Uterus (tissue), 4 donors: ENCODE results near the gene SPNS1. TPM values are rescaled to one million over a fixed set of nuclear protein-coding genes. Genes with fewer than 3 reads are reported as not detected.
"Not testable (repeated sequence)": the region's sequence is repeated elsewhere in the genome, so short reads cannot be mapped to it uniquely, and the experiment has no call there.

ENCODE experiments used
- DNase-seq, 2 donors: peaks; one replicate each; pipeline ENCODE4 v3.0.0-alpha.2; 2019 to 2020
- H3K27ac ChIP-seq, 2 donors: fragments of 200-600 bp; sonication (generic); 1 replicate in 1 of 2; 2 replicates in 1 of 2; pipeline ENCODE4 v1.5.1; 2016 to 2018
- H3K27me3 ChIP-seq, 2 donors: fragments of 200-600 bp; sonication (generic); one replicate each; pipeline ENCODE4 v1.5.1; 2018 to 2019; ENCODE audit warnings: control low read depth in 1 of 2
- H3K36me3 ChIP-seq, 2 donors: fragments of 200-600 bp; sonication (generic); one replicate each; pipeline ENCODE4 v1.5.1; 2019; ENCODE audit warnings: control low read depth in 1 of 2
- H3K4me1 ChIP-seq, 2 donors: fragments of 200-600 bp; sonication (generic); one replicate each; pipeline ENCODE4 v1.5.1; 2018 to 2019; ENCODE audit warnings: control low read depth in 1 of 2
- H3K4me3 ChIP-seq, 2 donors: fragments of 200-600 bp; sonication (generic); 1 replicate in 1 of 2; 2 replicates in 1 of 2; pipeline ENCODE4 v1.5.1; 2018 to 2019; ENCODE audit warnings: mild to moderate bottlenecking in 1 of 2
- H3K9me3 ChIP-seq, 2 donors: fragments of 200-600 bp; sonication (generic); one replicate each; pipeline ENCODE4 v1.5.1; 2019; ENCODE audit warnings: control low read depth in 1 of 2
- CTCF ChIP-seq, 4 experiments: fragments of 200-600 bp in 2 of 4; fragments of 450-650 bp in 2 of 4; sonication (generic) in 2 of 4; IDR thresholded peaks; one replicate each; pipeline ENCODE4 v1.5.1; 2016 to 2019; ENCODE audit warnings: antibody characterized with exemption in 4 of 4, mild to moderate bottlenecking in 2 of 4, moderate library complexity in 1 of 4
- POLR2A ChIP-seq, 2 donors: fragments of 450-650 bp; IDR thresholded peaks; one replicate each; pipeline ENCODE4 v1.6.1; 2016; ENCODE audit warnings: antibody characterized with exemption in 2 of 2, mild to moderate bottlenecking in 1 of 2, moderate library complexity in 1 of 2
- intact Hi-C: fragments of 100-400 bp; cut with DNase I; formaldehyde crosslinking; loops from one replicate; pipeline ENCODE4 v1.15.1; 2023; ENCODE audit warnings: low total_unique reads
- total RNA-seq, 4 donors: library from RNA; depleted of rRNA in 3 of 4; stranded (reverse); fragments of >200 nt in 3 of 4; gene quantifications; one replicate each; pipeline versions ENCODE4 v1.1.0 to v1.2.4, GENCODE V29; 2014 to 2023
- donor health status: DM: yes; HTN: yes; CAD: no.

The SPNS1 gene
- total RNA-seq: 10 to 100 TPM in 3 of 4 donors, 1 to 10 TPM in 1; 7.4 to 74.3 (median 25.3) TPM

DNA sequence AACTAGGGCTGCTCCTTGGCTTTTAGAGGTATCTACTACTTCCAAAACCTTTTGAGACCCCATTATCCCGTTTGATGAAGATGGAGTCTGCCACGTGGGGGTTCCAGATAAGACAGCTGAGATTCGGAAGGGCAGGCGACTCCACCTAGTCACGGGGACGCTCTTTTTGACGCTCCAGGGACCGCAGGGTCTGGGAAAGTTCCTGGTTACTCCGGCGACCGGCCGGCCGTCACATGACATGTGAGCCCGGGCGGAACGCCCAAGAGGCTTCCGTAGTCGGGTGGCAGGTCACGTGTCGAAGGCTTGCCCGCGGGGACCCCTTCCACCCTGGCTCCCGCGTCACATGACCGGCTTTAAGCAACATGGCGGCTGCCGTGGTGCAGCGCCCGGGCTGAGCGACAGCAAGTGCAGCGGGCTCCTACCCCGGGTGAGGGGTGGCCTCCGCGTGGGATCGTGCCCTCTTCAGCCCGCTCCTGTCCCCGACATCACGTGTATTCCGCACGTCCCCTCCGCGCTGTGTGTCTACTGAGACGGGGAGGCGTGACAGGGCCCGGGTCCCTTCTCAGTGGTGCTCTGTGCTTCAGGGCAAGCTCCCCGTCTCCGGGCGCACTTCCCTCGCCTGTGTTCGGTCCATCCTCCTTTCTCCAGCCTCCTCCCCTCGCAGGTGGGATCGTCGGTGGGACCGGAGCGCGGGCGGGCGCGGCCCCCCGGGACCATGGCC lies at the start of gene SPNS1:
TSS of gene SPNS1 (plus strand) at position 342 of the 721 bp plus-strand sequence. CDS start at position 716, 374 bp downstream.
- peaks cover 5 to 12% of the 10 kb centered on the region in 2 donors for H3K4me1 ChIP-seq
- no peaks in the 10 kb centered on the region for H3K27me3 ChIP-seq
- no peaks in the 10 kb centered on the region for H3K36me3 ChIP-seq
- TF ChIP-seq POLR2A (IDR thresholded peaks at IDR 0.05) (peak; percentile 48 to 69), CTCF (IDR thresholded peaks at IDR 0.05) (peak in 1 of 4 experiments; percentile 49)
- no peaks in the 10 kb centered on the region for H3K9me3 ChIP-seq
- H3K4me3 ChIP-seq: peak within 1 kb of the TSS; percentile 83 to 96
- peak; percentile 97 for DNase-seq
- intact Hi-C loops: no loop called here
- peak within 1 kb of the TSS; percentile 86 to 89 for H3K27ac ChIP-seq

DNA sequence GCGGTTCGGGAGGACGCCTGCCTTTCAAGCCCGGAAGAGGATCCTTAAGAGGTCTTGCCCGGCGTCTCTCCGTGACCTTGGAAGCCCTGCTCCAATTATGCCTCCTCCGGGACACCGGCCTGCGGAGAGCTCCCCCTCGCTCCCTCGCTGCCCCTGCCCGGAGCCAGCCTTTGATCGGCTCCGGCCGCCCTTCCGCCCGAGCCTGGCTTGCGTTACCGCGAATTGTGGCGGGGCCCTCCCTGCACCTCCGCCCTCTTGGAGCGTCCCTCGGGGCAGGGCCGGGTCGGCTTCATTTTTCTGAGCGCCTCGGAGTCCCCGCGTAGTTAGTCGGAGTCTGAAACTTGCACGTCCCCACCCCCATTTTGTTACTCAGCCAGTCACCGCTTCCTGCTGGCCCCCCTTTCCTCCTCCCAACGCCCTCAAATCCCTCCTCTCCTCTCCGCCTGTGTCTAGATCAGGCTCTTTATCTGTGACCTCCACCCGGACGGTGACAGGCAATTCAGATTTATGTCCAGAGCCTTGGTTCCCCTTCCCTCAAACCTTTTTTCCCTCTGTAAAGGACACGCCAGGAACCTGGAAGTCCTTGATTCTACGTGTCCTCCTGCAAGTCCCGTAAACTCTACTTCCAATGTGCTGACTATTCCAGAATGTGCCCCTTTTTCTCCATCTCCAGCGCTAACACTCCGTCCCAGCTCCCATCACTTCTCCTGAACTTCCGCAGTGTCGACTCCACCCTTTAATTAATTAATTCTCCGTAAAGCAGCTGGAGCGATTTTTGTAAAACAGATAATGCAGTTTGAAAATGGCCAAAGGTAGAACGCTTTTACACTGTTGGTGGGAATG lies 49.0 kb upstream of the SPNS1 start:
- Histone ChIP-seq H3K36me3 (no peaks in the 10 kb centered on the region), H3K9me3 (no peaks in the 10 kb centered on the region), H3K4me3 (peak overlapping the region; percentile 83 to 92), H3K27me3 (no peaks in the 10 kb centered on the region), H3K4me1 (peaks cover 0 to 7% of the 10 kb centered on the region in 2 donors), H3K27ac (peak overlapping the region; percentile 89 to 91)
- intact Hi-C loops: loop anchor here (10.0 kb wide), 1 partner anchor 51 kb away; the partner anchor contains the start of gene ATP2A1
- TF ChIP-seq CTCF (IDR thresholded peaks at IDR 0.05) (no peak), POLR2A (IDR thresholded peaks at IDR 0.05) (peak in 1 of 2 donors; percentile 30)
- DNase-seq: peak; percentile 73 to 77

DNA sequence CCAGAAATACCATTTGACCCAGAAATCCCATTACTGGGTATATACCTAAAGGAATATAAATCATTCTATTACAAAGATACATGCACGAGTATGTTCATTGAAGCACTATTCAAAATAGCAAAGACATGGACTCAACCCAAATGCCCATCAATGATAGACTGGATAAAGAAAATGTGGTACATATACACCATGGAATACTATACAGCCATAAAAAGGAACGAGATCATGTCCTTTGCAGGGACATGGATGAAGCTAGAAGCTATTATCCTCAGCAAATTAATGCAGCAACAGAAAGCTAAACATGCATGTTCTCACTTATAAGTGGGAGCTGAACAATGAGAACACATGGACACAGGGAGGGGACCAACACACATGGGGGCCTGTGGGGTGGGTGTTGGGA lies 48.3 kb upstream of the SPNS1 start:
- H3K4me1 ChIP-seq, H3K9me3 ChIP-seq, DNase-seq, H3K27me3 ChIP-seq, H3K36me3 ChIP-seq, H3K4me3 ChIP-seq: not testable (repeated sequence)
- intact Hi-C loops: loop anchor here (10.0 kb wide), 1 partner anchor 51 kb away; the partner anchor contains the start of gene ATP2A1
- H3K27ac ChIP-seq: peak overlapping the region in 1 of 2 donors; percentile 89

DNA sequence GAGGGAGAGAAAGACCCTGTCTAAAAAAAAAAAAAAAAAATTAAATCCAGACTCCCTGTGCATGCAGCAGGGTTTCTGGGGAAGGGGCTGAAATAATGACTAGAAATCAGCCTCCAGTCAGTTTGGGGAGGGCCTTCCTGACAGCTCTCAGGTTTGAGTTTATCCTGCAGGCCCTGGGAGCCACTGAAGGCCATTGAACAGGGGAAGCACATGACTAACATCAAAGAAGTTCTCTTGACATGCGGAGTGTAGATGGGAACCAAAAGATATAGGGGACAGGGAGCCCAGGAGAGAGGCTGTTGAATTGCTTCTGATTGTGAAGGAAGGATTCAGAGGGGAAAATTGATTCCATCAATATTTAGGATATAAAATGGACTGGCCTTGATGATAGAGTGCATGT lies 46.8 kb upstream of the SPNS1 start:
- DNase-seq: no peak
- no peaks in the 10 kb centered on the region for H3K9me3 ChIP-seq
- no peaks in the 10 kb centered on the region for H3K27me3 ChIP-seq
- TF ChIP-seq POLR2A (IDR thresholded peaks at IDR 0.05) (no peak), CTCF (IDR thresholded peaks at IDR 0.05) (no peak)
- no peak overlapping the region for H3K4me3 ChIP-seq
- H3K4me1 ChIP-seq: peaks cover 0 to 7% of the 10 kb centered on the region in 2 donors
- no peaks in the 10 kb centered on the region for H3K36me3 ChIP-seq
- intact Hi-C loops: loop anchor here (10.0 kb wide), 1 partner anchor 53 kb away; the partner anchor contains the start of gene ATP2A1
- no peak overlapping the region for H3K27ac ChIP-seq

GRCh38 chr16:28930203-28930602 lies 44.4 kb upstream of the SPNS1 start:
- Histone ChIP-seq H3K36me3 (no peaks in the 10 kb centered on the region), H3K27ac (no peak overlapping the region), H3K9me3 (no peaks in the 10 kb centered on the region), H3K4me1 (no peaks in the 10 kb centered on the region), H3K27me3 (no peaks in the 10 kb centered on the region), H3K4me3 (no peak overlapping the region)
- intact Hi-C loops: no loop called here
- TF ChIP-seq CTCF (IDR thresholded peaks at IDR 0.05): no peak
- no peak for TF ChIP-seq POLR2A (IDR thresholded peaks at IDR 0.05)
- no peak for DNase-seq
